Astrocyte (in vitro differentiated cells and primary cell): ENCODE results near the gene CEP350.

Experiments
- EZH2 ChIP-seq: IDR thresholded peaks from 2 replicates; pipeline ENCODE4 v1.6.1; 2012; ENCODE audit warnings: mild to moderate bottlenecking, low read length, inconsistent platforms; ENCODE audit not compliant: insufficient read depth
- TF ChIP-seq, protein P1 (sequence below): IDR thresholded peaks from 2 replicates; pipeline ENCODE4 v1.5.1; 2011; ENCODE audit warnings: low read depth, mild to moderate bottlenecking, inconsistent platforms, low read length, moderate library complexity; ENCODE audit not compliant: insufficient read depth

GRCh38 chr1:180083164-180083563 lies 128.6 kb downstream of the CEP350 start:
- TF ChIP-seq, protein P1, sequence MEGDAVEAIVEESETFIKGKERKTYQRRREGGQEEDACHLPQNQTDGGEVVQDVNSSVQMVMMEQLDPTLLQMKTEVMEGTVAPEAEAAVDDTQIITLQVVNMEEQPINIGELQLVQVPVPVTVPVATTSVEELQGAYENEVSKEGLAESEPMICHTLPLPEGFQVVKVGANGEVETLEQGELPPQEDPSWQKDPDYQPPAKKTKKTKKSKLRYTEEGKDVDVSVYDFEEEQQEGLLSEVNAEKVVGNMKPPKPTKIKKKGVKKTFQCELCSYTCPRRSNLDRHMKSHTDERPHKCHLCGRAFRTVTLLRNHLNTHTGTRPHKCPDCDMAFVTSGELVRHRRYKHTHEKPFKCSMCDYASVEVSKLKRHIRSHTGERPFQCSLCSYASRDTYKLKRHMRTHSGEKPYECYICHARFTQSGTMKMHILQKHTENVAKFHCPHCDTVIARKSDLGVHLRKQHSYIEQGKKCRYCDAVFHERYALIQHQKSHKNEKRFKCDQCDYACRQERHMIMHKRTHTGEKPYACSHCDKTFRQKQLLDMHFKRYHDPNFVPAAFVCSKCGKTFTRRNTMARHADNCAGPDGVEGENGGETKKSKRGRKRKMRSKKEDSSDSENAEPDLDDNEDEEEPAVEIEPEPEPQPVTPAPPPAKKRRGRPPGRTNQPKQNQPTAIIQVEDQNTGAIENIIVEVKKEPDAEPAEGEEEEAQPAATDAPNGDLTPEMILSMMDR: no peak
- no peak for TF ChIP-seq EZH2
